Right lobe of liver (tissue), 4 donors: ENCODE results near the gene GSTM4.

Source experiments
- POLR2A ChIP-seq: fragments of 450-650 bp; IDR thresholded peaks from one replicate; pipeline ENCODE4 v1.6.1; 2017; ENCODE audit warnings: antibody characterized with exemption, mild to moderate bottlenecking
- TF ChIP-seq, protein P1 (sequence below), 4 donors: fragments of 200-600 bp in 3 of 4; fragments of 450-650 bp in 1 of 4; IDR thresholded peaks; one replicate each; pipeline versions ENCODE4 v1.5.1 to v1.8.0; 2016 to 2022; ENCODE audit warnings: antibody characterized with exemption in 4 of 4, mild to moderate bottlenecking in 2 of 4
- donor health status: DM: no; HTN: no; CAD: no.
- donor health status: DM: no; HTN: no; CAD: no.
- donor health status: DM: no; HTN: yes; CAD: no.

DNA sequence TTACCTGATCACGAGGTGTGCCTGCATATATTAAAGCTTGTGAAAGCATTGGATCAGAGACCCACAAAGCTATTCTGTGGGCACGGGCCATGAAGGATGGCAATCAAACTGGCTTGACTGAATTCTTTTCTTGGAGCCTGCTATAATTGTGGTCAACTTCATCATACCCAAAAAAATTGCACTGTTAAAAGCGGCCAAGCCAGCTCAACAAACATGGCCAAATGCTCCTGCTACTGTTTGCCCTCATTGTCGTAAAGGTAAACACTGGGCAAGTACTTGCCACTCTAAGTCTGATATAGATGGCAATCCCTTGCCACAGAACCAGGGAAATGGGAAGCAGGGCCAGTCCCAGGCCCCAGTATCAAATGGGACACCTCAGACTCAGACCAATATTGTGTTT is 49.5 kb downstream of the GSTM4 start:
- TF ChIP-seq, protein P1, sequence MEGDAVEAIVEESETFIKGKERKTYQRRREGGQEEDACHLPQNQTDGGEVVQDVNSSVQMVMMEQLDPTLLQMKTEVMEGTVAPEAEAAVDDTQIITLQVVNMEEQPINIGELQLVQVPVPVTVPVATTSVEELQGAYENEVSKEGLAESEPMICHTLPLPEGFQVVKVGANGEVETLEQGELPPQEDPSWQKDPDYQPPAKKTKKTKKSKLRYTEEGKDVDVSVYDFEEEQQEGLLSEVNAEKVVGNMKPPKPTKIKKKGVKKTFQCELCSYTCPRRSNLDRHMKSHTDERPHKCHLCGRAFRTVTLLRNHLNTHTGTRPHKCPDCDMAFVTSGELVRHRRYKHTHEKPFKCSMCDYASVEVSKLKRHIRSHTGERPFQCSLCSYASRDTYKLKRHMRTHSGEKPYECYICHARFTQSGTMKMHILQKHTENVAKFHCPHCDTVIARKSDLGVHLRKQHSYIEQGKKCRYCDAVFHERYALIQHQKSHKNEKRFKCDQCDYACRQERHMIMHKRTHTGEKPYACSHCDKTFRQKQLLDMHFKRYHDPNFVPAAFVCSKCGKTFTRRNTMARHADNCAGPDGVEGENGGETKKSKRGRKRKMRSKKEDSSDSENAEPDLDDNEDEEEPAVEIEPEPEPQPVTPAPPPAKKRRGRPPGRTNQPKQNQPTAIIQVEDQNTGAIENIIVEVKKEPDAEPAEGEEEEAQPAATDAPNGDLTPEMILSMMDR (IDR thresholded peaks at IDR 0.05) = no peak
- TF ChIP-seq POLR2A = no peak
